GM19463 (cell line): ENCODE measurements around the gene SPATA31E1.
"Not testable (repeated sequence)": the region's sequence is repeated elsewhere in the genome, so short reads cannot be mapped to it uniquely, and the experiment has no call there.

Source experiments
- ATAC-seq: cut with Tn5 transposase; IDR thresholded peaks from one replicate; pipeline ENCODE4 v1.9.1; 2021; ENCODE audit warnings: mild to moderate bottlenecking, moderate library complexity; ENCODE audit not compliant: unreplicated experiment

SPATA31E1 gene

DNA sequence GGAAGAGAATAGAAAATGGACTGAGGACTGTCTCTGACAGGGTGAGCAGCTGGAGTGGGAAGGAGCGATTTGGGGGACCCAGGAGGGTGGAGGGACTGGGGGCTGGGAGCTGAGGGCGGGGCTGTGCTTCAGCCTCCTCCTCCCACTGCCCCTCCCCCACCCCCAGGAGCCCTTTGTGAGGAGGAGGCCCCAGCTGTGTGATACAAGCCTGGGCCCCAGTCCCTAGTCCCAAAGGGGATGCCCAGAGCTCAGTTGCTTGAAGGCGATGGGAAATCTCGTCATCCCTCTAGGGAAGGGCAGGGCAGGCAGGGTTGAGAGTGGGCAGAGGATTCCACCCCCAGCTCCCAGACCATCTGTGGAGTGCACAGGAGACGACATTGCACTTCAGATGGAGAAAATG, at the start of gene SPATA31E1:
SPATA31E1 (plus strand) TSS at position 251 of the 400 bp plus-strand sequence; CDS start at position 266, 15 bp downstream.
- ATAC-seq: no peak

DNA sequence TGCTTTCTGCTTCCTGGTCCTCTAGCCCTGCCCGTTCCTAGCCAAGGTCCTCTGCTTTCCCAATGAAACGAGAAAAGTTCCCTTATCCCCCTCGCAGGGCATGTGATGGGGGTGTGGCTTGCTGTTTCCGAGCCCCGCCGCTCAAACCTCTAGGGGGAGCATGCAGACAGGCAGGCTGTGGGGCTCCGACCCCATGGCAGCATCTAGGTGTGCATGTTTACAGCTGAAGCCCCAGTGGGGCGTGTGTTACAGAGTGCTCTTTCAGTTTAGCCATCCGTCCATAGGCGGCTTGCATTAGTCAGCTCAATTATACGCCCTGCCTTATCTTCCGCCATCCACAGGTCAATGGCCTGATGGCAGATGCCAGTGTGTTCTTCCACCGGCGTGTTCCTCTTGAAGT, 48.3 kb upstream of the SPATA31E1 start:
- no peak for ATAC-seq

DNA sequence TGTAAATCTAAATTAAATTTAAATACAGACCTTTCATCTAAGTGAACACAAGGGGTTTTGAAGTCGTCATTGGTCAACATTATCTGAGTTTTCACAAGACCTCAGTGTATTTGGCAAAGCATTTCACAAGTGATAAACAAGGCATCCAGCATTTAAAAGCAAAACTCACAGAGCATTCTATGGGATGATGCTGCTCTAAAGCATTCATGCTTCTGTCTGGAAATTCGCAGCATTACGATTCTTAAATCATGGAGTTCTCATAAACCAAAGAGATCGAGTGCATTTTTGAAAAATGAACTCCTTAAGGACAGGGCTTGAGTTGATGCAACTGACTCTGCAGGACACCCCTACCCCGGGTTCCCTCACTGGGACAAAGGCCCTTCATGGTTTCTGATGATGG, 46.1 kb upstream of the SPATA31E1 start:
- no peak for ATAC-seq

DNA sequence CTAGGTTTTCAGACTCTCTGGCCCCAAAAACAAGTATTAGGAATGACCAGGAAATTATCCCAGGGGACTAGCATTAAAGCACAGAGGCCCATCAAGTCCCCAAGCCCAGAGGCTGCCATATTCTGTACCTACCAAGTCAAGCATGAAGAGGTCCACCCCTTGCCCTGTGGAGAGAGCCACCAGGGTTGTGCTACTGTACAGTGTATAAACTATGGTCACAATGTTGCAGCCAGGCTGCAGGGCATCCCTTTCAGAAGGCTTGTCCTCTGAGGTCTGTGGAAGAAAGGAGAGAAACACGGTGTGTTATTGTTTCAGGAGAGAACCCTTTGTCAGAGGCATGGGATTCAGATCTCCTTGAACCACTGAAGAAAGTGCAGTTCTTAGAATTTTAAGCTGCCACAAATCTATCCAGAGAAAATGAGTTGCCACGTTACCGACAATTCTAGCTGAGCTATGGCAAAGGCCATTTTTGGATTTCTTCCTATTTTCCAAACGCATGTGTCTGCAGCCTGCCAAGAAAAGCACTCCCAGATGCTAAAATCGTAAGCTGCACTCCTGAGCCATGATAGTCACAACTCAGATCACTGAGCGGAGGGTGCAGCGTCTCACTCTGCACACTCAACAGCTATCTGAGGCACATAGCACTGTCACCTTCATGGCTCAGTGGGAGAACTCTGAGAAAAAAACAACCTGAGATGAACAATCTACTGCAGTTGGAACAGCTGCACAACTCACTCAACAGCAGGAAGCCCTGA, 45.5 kb upstream of the SPATA31E1 start:
- ATAC-seq: no peak

DNA sequence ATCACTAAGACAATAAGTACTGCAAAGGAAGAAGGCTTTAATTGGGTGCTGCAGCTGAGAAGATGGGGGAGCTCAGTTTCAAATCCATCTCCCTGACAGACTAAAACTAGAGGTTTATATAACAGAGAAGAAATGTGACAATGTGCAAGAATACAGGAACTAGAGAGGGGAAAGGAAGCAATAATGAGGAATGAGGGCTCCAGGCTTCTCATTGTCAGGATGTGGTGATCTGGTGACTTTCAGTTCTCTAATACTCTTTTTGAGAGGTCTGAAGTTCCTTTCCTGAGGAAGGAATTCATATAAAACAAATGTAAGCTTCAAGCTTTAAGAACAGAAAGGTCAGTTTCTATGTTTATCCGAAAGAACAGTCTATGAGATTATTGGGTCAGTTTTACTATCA, 42.5 kb upstream of the SPATA31E1 start:
- no peak for ATAC-seq

DNA sequence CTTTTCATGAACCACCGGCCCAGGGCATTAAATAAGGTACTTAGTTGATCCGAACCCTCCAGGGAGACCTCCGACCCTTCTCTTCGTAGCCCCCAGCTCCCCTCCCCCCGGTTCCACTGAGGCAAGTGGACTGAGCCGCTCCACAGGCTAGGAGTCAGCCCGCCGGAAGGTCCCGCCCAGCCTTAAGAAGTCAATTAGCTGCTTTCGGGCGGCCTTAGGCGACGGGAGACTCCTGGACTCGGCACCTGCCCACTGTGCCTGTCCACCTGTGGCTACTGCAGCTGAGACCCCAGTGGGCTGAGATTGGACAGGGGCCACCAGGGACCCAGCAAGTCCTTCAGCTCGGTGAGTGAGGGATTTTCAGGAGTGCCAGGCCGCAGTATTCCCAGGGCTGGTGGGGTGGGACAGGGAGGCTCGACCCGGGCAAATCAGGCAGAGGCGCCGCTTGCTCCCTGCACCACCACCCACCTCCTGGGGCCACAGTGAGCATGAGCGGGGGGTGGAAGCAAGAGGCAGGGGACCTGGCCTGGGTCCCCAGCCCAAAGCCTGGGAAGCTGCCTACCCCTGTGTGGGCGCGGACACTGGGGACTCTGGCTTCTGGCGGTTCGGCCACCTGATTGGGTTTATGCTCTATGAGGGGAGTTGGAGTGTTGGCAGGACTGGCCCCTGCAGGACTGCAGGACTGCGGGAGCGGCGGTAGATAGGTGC, 39.6 kb upstream of the SPATA31E1 start:
- ATAC-seq: no peak

DNA sequence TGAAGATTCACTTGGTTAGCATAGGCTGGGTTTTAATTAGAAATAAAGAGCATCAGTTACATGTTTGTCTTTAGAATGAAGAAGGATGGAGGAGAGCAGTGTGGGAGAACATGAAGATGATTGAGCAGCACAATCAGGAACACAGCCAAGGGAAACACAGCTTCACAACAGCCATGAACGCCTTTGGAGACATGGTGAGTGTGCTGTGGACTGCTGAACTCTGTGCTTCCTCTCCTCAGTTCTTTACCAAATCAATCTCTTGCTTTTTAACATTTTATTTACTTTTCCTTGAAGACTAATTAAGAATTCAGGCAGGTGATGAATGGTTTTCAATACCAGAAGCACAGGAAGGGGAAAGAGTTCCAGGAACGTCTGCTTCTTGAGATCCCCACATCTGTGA, 38.2 kb upstream of the SPATA31E1 start:
- ATAC-seq: no peak

DNA sequence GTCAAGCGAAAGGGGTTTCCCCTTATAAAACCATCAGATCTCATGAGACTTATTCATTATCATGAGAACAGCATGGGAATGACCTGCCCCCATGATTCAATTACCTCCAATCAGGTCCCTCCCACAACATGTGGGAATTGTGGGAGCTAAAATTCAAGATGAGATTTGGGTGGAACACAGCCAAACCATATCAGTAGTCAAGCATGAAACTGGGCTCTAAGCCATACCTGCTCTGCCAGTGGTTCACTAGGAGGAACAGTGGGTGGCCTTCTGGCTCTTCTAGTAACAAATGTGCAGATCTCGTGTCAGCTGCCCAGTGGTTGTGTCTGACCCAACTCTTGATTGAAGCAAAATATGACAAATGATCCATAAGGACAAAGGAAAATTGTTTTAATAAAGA, 34.9 kb upstream of the SPATA31E1 start:
- not testable (repeated sequence) for ATAC-seq

DNA sequence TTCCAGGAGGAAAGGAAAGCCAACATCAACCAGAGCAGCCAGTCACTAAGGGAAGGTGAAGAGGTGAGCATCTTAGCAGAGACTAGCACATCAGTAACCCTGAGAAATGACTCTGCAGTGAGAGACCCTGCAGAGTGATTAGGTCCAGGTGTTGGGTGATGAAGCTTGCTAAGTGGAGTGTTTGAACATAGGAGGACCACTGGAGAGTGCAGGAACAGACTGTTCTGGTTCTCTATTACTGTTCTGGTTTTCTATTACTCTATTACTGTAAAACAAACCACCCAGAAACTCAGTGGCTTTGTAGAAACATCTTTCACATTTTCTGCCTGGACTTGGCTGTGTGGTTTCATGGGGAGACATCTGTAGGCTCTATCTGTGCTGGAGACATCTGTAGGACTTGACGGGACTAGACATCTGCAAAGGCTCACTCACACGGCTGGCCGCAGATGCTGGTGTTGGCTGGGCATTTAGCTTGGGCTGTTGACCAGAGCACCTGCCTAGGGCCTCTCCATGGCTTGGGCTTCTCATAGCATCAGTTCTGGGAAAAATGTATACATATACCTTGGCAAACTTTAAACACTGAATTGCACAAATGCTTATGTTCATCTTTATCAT, 33.4 kb upstream of the SPATA31E1 start:
- ATAC-seq: no peak

DNA sequence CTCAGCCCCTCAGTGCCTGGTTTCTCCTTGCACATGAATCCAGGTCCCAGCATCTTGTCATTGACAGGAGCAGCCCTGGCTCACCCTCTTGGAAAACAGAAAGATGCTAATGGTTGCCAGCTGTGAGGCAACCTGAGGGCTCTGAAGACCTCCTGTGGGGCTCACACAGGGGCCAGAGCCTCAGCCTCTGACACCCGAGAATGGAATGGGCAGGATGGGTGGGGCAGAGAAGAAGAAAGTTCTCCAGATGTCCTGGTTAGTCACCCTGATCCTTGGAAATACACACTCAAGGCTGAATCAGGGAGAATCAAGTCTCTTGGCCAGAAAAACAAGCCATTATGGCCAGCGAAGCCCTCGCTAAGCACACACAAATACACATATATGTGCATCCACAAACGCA, 32.3 kb upstream of the SPATA31E1 start:
- ATAC-seq: no peak

DNA sequence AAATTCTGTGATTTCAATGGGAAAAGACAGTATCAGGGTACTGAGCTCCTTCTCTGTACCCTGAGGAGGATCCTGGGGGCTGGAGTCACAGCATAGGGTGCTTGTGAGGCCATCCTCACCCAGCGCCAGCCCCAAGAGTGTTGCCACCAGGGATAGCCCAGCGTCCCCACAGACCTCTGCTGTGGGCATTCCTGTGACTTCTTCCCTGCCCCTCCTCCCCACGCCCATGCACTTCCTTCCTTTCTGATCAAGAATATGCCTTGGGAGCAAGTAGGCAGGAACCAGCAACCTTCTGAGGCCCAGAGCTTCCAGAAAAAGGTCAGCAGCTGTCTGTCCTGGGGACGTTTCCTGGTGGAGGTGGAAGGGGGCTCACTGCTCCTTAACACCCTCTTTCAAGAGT, 31.5 kb upstream of the SPATA31E1 start:
- not testable (repeated sequence) for ATAC-seq

DNA sequence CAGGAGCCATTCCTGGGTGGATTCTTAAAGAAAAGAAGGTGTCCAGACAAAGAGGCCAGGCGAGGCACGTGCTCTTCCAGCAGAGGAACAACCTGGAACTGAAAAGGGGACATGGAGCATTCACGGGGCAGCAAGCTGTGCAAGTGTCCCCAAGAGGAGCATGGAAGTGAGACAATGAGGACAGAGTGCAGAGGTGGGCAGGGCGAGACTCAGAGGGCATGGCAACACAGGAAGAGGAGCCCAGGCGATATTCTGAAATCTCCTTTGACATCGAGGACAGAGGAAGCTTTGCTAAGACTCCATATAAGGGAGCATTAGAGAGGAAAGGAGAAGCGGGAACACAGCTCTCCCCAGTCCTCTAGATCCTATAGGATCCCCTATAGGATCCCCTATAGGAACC, 29.4 kb upstream of the SPATA31E1 start:
- ATAC-seq: no peak

DNA sequence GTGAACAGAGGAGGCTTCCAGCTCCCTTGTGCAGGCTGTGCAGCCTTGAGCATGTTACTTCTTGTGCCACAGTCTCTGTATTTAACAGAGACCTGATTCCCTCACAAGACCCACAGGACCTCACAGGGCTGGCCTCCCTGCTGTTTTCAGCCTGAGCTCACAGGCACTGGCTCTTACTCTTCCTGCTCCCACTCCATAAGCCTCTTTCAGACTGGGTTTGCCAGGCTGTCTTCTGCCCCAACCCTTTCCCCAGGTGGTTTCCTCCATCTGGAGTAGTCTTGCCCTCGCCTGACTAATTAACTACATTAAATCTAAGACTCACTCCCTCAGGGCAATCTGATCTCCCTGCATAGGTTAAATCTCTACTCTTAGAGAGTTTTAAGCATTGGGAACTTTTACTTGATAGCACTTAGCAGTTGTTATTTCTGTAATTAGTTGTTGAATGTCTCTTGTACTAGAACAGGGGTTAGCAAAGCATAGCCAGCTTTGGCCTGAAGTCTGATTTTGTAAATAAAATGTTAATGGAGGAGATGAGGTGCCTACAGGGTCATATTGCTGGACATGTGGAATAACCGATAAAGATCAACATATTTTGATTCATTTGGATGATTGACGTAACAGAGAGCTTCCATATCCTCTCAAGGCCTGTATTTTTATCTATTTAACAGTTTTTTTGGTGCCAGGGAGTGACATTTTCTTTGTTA, 28.6 kb upstream of the SPATA31E1 start:
- no peak for ATAC-seq

DNA sequence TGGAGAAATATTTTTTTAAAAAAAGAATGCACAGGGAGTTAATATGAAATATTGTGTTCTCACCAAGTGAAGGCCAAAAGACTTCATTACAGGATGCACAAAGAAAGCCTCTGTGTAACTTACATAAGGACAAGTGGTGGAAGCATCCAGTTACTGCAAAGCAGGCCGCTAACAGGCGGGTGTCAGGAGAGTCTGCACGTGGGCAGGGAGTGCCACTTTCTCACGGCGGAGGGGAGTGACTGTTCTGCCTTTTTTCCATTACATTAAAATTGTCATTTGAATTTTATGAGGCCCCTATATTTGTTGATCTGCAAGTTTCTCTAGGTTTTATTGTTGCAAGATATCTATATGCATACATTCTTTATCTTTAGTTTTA, 28.1 kb upstream of the SPATA31E1 start:
- ATAC-seq: no peak

DNA sequence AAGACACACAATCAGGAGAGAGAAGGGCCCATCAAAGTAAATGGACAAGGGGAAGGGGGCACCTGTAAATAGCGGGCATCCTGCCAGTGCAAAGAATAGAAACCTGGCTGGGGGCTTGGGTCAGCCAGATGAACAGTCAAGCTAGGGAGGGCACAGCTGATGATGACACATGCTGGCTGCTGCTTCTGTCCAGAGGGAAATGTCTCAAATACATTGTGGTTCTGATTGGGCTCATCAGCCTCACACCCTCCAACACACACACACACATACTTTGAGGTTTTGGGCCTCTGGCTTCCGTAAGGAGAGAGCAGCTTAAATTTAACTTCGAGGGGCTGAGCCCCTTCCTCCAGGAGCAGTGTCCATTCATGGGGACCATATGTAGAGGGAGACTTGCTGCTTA, 27.6 kb upstream of the SPATA31E1 start:
- no peak for ATAC-seq

DNA sequence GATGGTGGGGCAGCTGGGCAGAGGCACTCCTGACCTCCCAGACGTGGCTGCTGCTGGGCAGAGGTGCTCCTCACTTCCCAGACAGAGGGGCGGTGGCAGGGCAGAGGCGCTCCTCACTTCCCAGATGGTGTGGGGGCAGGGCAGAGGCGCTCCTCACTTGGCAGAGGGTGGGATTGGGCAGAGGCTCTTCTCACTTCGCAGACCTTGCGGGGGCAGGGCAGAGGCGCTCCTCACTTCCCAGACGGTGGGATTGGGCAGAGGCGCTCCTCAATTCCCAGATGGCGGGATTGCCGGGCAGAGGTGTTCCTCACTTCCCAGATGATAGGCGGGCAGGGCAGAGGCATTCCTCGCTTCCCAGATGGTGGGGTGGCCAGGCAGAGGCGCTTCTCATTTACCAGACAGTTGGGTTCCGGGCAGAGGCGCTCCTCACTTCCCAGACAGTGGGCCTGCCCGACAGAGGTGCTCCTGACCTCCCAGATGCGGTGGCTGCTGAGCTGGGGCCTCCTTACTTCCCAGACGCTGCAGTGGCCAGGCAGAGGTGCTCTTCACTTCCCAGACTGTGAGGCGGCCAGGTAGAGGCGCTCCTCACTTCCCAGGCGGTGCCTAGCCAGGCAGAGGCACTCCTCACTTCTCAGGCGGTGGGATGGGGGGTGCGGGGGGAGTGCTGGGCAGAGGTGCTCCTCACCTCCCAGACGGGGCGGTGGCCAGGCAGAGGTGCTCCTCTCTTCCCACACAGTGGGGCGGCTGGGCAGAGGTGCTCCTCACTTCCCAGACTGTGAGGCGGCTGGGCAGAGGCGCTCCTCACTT, 25.3 kb upstream of the SPATA31E1 start:
- no peak for ATAC-seq

DNA sequence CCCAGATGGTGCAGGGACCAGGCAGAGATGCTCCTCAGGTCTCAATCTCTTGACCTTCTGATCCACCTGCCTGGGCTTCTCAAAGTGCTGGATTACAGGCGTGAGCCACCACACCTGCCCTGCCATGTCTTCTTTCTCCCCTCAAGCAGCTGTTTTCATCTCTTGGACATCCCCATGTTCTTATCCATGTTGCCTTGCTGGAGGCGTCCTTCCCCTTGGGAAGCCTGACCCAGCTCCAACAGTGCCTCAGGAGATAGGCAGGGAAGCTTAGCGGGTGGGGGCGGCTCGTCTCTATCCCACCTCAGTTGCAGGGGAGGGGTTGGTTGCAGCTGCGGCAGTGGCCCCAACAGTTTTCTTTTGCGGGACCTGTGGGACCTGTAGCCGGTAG, 24.7 kb upstream of the SPATA31E1 start:
- ATAC-seq: no peak

DNA sequence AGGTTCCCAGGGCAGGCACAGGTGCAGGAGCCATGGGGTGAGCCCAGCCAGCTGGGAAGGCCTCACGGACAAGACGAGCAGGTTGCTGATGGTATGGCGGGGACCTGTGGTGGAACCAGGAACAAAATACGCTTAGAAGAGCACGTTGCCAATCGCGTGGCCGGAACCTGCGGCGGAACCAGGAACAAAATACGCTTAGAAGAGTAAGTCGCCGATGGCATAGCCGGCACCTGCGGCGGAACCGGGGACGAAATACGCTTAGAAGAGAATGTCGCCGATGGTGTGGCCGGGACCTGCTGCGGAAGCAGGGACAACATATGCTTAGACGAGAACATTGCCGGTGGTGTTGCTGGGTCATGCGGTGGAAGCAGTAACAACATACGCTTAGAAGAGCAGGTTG, 23.5 kb upstream of the SPATA31E1 start:
- ATAC-seq: no peak

DNA sequence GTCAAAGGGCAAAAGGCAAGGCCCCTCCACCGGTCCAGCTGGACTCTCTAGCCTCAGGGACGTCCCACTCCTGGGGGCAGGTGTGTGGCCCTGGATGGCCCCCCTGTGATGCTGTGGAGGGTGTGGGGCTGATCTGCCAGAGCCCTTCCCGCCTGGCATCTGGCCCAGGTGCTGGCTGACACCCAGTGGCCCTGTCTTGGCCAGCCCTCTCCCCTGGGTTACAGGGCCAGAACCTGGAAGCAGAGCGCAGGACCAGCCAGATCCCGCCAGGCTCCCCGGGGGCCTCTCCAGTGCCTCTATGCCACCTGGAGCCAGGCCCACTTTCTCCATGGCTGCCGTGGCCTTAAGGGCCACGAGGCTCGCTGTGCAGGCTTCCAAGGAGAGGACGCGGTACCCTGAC, 22.9 kb upstream of the SPATA31E1 start:
- ATAC-seq: no peak

DNA sequence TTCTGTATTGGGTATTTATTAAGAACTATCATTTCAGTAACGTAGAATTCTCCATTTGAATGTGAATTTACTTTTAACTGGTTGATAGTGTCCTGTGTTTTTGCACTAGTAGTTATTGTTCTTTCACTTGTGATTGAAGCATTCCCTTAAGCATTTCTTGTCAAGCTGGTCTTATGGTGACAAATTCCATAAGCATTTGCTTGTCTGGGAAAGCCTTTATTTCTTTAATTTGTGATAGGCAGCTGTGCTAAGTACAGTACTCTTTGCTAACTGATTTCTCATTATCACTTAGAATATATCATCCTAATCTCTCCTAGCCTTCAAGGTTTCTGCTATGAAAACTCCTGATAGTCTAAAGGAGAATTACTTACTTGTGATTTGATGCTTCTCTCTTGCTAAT, 21.3 kb upstream of the SPATA31E1 start:
- ATAC-seq: no peak
